Chondrocyte (in vitro differentiated cells): Measurements from ENCODE around the gene TRAPPC10. TPM values are rescaled to one million over a fixed set of nuclear protein-coding genes. Genes with fewer than 3 reads are reported as not detected.

Source experiments
- DNase-seq: peaks from one replicate; pipeline ENCODE4 v3.0.0; 2021; ENCODE audit warnings: mixed read lengths, low spot score
- H3K27ac Mint-ChIP-seq: one replicate; pipeline ENCODE4 v1.8.0; 2021; ENCODE audit warnings: mild to moderate bottlenecking, moderate library complexity, mixed read lengths; ENCODE audit not compliant: unreplicated experiment
- H3K27me3 Mint-ChIP-seq: 2 replicates; pipeline ENCODE4 v1.8.0; 2021; ENCODE audit warnings: low read depth, mixed read lengths
- H3K36me3 Mint-ChIP-seq: 2 replicates; pipeline ENCODE4 v1.8.0; 2021; ENCODE audit warnings: low read depth, mixed read lengths
- H3K4me1 Mint-ChIP-seq: 2 replicates; pipeline ENCODE4 v1.8.0; 2021; ENCODE audit warnings: low read depth, mild to moderate bottlenecking, mixed read lengths
- H3K4me3 Mint-ChIP-seq: one replicate; pipeline ENCODE4 v1.8.0; 2021; ENCODE audit warnings: mild to moderate bottlenecking, moderate library complexity, mixed read lengths; ENCODE audit not compliant: unreplicated experiment
- H3K9me3 Mint-ChIP-seq: 2 replicates; pipeline ENCODE4 v1.8.0; 2021; ENCODE audit warnings: low read depth, mixed read lengths
- CTCF ChIP-seq: fragments of 200-600 bp; sonication (generic); IDR thresholded peaks from 2 replicates; pipeline ENCODE4 v1.5.0; 2021; ENCODE audit warnings: antibody characterized with exemption, mild to moderate bottlenecking, moderate library complexity
- total RNA-seq: library from RNA; stranded (reverse); gene quantifications from 3 replicates; pipeline ENCODE4 v1.2.1, GENCODE V29; 2021

The TRAPPC10 gene
- total RNA-seq, 1 donor from 2014 or later = 31.0 TPM

GRCh38 chr21:44012474-44013379 lies 618 bp downstream of the TRAPPC10 start:
- peak; percentile 75 for DNase-seq
- Mint-ChIP-seq H3K36me3 (peaks cover 1% of the 10 kb centered on the region), H3K4me3 (peak overlapping the region; percentile 82)

GRCh38 chr21:44013380-44014088 lies 1.4 kb downstream of the TRAPPC10 start:
- no peak for DNase-seq

More at GRCh38 chr21:44012474-44013379, 618 bp downstream of the TRAPPC10 start:
- Mint-ChIP-seq H3K9me3 (peaks cover 5% of the 10 kb centered on the region), H3K27ac (peak overlapping the region; percentile 87), H3K27me3 (no peaks in the 10 kb centered on the region), H3K4me1 (peaks cover 71% of the 10 kb centered on the region)
- peak; percentile 37 for TF ChIP-seq CTCF

GRCh38 chr21:44017601-44018000 lies 5.5 kb downstream of the TRAPPC10 start:
- Mint-ChIP-seq H3K9me3 (no peaks in the 10 kb centered on the region), H3K27me3 (no peaks in the 10 kb centered on the region), H3K4me1 (peaks cover 61% of the 10 kb centered on the region), H3K27ac (peak overlapping the region; percentile 32), H3K36me3 (no peaks in the 10 kb centered on the region), H3K4me3 (no peak overlapping the region)
- DNase-seq = no peak
- no peak for TF ChIP-seq CTCF

More at GRCh38 chr21:44013380-44014088, 1.4 kb downstream of the TRAPPC10 start:
- Mint-ChIP-seq H3K4me3 (peak overlapping the region; percentile 82), H3K4me1 (peaks cover 70% of the 10 kb centered on the region), H3K27ac (peak overlapping the region; percentile 87), H3K9me3 (peaks cover under 1% of the 10 kb centered on the region), H3K36me3 (no peaks in the 10 kb centered on the region), H3K27me3 (no peaks in the 10 kb centered on the region)
- peak; percentile 10 for TF ChIP-seq CTCF

- H3K4me1 Mint-ChIP-seq = peaks cover 59% of the 10 kb centered on the region
- H3K27ac Mint-ChIP-seq = peak overlapping the region; percentile 32
- H3K9me3 Mint-ChIP-seq = no peaks in the 10 kb centered on the region
- H3K4me3 Mint-ChIP-seq = no peak overlapping the region
- no peak for DNase-seq
- no peaks in the 10 kb centered on the region for H3K36me3 Mint-ChIP-seq
- no peak for TF ChIP-seq CTCF
- no peaks in the 10 kb centered on the region for H3K27me3 Mint-ChIP-seq
Measured at GRCh38 chr21:44018127-44018526, 6.0 kb downstream of the TRAPPC10 start.
